Measurements from ENCODE around the gene VCAM1. TPM values are rescaled to one million over a fixed set of nuclear protein-coding genes. Genes with fewer than 3 reads are reported as not detected.

The VCAM1 gene
- total RNA-seq, 1 experiment from 2014 or later, result 2.0 TPM

- no peaks in the 10 kb centered on the region for H3K4me1 ChIP-seq (ENCODE audit: insufficient read depth, low read length, poor library complexity, severe bottlenecking)
- no peak for DNase-seq (ENCODE audit: low spot score)
- no TSS peak for BruUV-seq (replicated peaks)
Measured at GRCh38 chr1:100713626-100714025, 5.9 kb upstream of the VCAM1 start.

GRCh38 chr1:100714599-100714998 lies 4.9 kb upstream of the VCAM1 start:
- intact Hi-C loops (cut with micrococcal nuclease; ENCODE audit: unreplicated experiment), result no loop called here
- no peaks in the 10 kb centered on the region for H3K9me3 ChIP-seq (ENCODE audit: low read depth, low read length, poor library complexity, severe bottlenecking)
- no peak overlapping the region for H3K27ac ChIP-seq (ENCODE audit: low read depth, low read length, poor library complexity, severe bottlenecking)
- H3K4me1 ChIP-seq (ENCODE audit: insufficient read depth, low read length, poor library complexity, severe bottlenecking), result no peaks in the 10 kb centered on the region
- ChIA-PET POLR2A (ENCODE audit: low non-redundant PET) (no interaction called here), CTCF (no interaction called here)
- no peaks in the 10 kb centered on the region for H3K36me3 ChIP-seq (ENCODE audit: insufficient read depth, low read length, poor library complexity, severe bottlenecking)
- no peak for DNase-seq (ENCODE audit: low spot score)
- H3K27me3 ChIP-seq (replicated peaks; ENCODE audit: insufficient read depth, low read depth, low read length, poor library complexity), result no peaks in the 10 kb centered on the region
- no TSS peak for BruUV-seq (replicated peaks)
- TF ChIP-seq CTCF (conservative IDR thresholded peaks at IDR 0.05; ENCODE audit: low read depth, low read length) (no peak), EZH2 (IDR thresholded peaks at IDR 0.05; ENCODE audit: borderline replicate concordance, low read depth, low read length, poor library complexity, severe bottlenecking) (no peak)
- H3K4me3 ChIP-seq (ENCODE audit: low read depth, low read length, poor library complexity, severe bottlenecking), result no peak overlapping the region

More at GRCh38 chr1:100713626-100714025, 5.9 kb upstream of the VCAM1 start:
- Histone ChIP-seq H3K27me3 (replicated peaks; ENCODE audit: insufficient read depth, low read depth, low read length, poor library complexity) (no peaks in the 10 kb centered on the region), H3K36me3 (ENCODE audit: insufficient read depth, low read length, poor library complexity, severe bottlenecking) (no peaks in the 10 kb centered on the region), H3K4me3 (ENCODE audit: low read depth, low read length, poor library complexity, severe bottlenecking) (no peak overlapping the region), H3K9me3 (ENCODE audit: low read depth, low read length, poor library complexity, severe bottlenecking) (no peaks in the 10 kb centered on the region), H3K27ac (ENCODE audit: low read depth, low read length, poor library complexity, severe bottlenecking) (no peak overlapping the region)
- CTCF ChIA-PET, result no interaction called here
- POLR2A ChIA-PET (ENCODE audit: low non-redundant PET), result no interaction called here
- TF ChIP-seq CTCF (conservative IDR thresholded peaks at IDR 0.05; ENCODE audit: low read depth, low read length) (no peak), EZH2 (IDR thresholded peaks at IDR 0.05; ENCODE audit: borderline replicate concordance, low read depth, low read length, poor library complexity, severe bottlenecking) (no peak)
- intact Hi-C loops (cut with micrococcal nuclease; ENCODE audit: unreplicated experiment), result no loop called here

- no peak for DNase-seq (ENCODE audit: low spot score)
- TF ChIP-seq EZH2 (IDR thresholded peaks at IDR 0.05; ENCODE audit: borderline replicate concordance, low read depth, low read length, poor library complexity, severe bottlenecking) (no peak), CTCF (conservative IDR thresholded peaks at IDR 0.05; ENCODE audit: low read depth, low read length) (no peak)
- peaks cover 5% of the 10 kb centered on the region for H3K4me1 ChIP-seq (ENCODE audit: insufficient read depth, low read length, poor library complexity, severe bottlenecking)
- H3K36me3 ChIP-seq (ENCODE audit: insufficient read depth, low read length, poor library complexity, severe bottlenecking), result no peaks in the 10 kb centered on the region
- no TSS peak for BruUV-seq (replicated peaks)
- POLR2A ChIA-PET (ENCODE audit: low non-redundant PET), result no interaction called here
- intact Hi-C loops (cut with micrococcal nuclease; ENCODE audit: unreplicated experiment), result no loop called here
- CTCF ChIA-PET, result no interaction called here
- no peaks in the 10 kb centered on the region for H3K9me3 ChIP-seq (ENCODE audit: low read depth, low read length, poor library complexity, severe bottlenecking)
- H3K4me3 ChIP-seq (ENCODE audit: low read depth, low read length, poor library complexity, severe bottlenecking), result no peak overlapping the region
- no peak overlapping the region for H3K27ac ChIP-seq (ENCODE audit: low read depth, low read length, poor library complexity, severe bottlenecking)
- no peaks in the 10 kb centered on the region for H3K27me3 ChIP-seq (replicated peaks; ENCODE audit: insufficient read depth, low read depth, low read length, poor library complexity)
Measured at GRCh38 chr1:100717218-100717617, 2.3 kb upstream of the VCAM1 start.
